ENCODE measurements around the gene CCNT1. TPM values are rescaled to one million over a fixed set of nuclear protein-coding genes. Genes with fewer than 3 reads are reported as not detected.

CCNT1 gene
- total and polyA plus RNA-seq, 2 of the 13 experiments (the other 11 are each of a cell fraction or from before 2014, with no cell fraction given) = 18.0 to 28.2 TPM

DNA sequence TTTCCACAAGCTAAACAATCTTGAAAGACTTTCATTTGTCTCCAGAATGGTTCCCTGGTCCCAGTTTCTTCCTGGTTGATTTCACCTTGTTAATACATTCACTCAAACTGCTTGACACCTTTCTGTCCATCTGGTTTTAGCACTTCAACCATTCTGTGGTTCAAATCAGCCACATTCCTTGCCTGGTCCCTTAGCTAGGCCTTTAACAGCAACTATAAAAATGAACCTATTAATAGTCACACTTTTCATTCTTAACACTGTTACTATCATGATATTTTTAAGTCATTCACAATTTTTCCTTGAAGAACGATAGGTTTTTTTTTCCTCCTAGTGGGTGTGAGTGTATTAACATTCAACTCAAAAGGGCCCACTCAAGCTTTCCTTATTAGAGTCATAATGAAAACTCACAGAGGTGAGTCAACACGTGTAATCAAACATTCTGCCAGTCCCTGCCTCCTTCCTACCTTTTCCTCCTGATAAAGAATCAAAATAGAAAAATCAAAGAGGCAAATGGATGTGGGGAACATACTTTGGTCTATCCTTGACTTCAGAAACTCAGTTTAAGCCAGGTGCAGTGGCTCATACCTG is 34.4 kb upstream of the CCNT1 start:
- Histone ChIP-seq H3K4me1 (ENCODE audit: insufficient read depth, low read length) (0 out of 2 replicates have a peak, but pooled peaks cover 9% of the 10 kb centered on the region), H3K79me2 (ENCODE audit: insufficient read depth, low read length) (no peaks in the 10 kb centered on the region), H3K9me3 (ENCODE audit: low read length) (no peaks in the 10 kb centered on the region), H3K9ac (ENCODE audit: insufficient read depth, low read depth, low read length) (no peak overlapping the region), H3K36me3 (replicated peaks in 1 of 2; ENCODE audit: control insufficient read depth in 1 of 2, insufficient read depth in 2 of 2, low read length in 2 of 2) (no peaks in the 10 kb centered on the region), H4K20me1 (ENCODE audit: insufficient read depth, low read length) (no peaks in the 10 kb centered on the region), H2AFZ (ENCODE audit: low read length) (no peak overlapping the region), H3K27me3 (ENCODE audit: control insufficient read depth in 1 of 2, insufficient read depth in 2 of 2, low read length in 2 of 2) (peaks cover 0 to 5% of the 10 kb centered on the region in 2 experiments; a peak in 2 of 5 replicates), H3K27ac (ENCODE audit: extremely low read length, insufficient read depth, low read length) (no peak overlapping the region), H3K4me3 (replicated peaks in 1 of 3; ENCODE audit: insufficient read depth in 1 of 3, low read depth in 2 of 3, low read length in 3 of 3) (no peak overlapping the region), H3K4me2 (ENCODE audit: low read depth, low read length) (no peak overlapping the region)
- no peak for DNase-seq (ENCODE audit: low spot score)
- ChIA-PET POLR2A (no interaction called here), CTCF (ENCODE audit: low intra/inter-chr PET ratio, low total read pairs) (no interaction called here)
- in situ Hi-C loops (cut with HindIII; ENCODE audit: extremely low pct_ligation_motif_present, low pct_unique_long_range_greater_than_20kb) = loop anchor here (5.0 kb wide), 1 partner anchor 46 kb away; no protein-coding TSS in a partner anchor
- WGBS (ENCODE audit: low lambda C conversion rate) = 2% methylated on average over 2 of the region's 2 CpGs
- ATAC-seq = no peak
- TF ChIP-seq ZBTB33 (CRISPR knock-in tag; IDR thresholded peaks at IDR 0.05) (no peak), ZNF362 (CRISPR knock-in tag; IDR thresholded peaks at IDR 0.05; ENCODE audit: borderline replicate concordance) (no peak), AHR (CRISPR knock-in tag; IDR thresholded peaks at IDR 0.05) (no peak), NAIF1 (CRISPR knock-in tag; IDR thresholded peaks at IDR 0.05; ENCODE audit: borderline replicate concordance) (no peak), ZBTB4 (CRISPR knock-in tag; IDR thresholded peaks at IDR 0.05; ENCODE audit: borderline replicate concordance) (no peak), POLR2G (IDR thresholded peaks at IDR 0.05; ENCODE audit: low read depth, low read length) (no peak), ZNF776 (CRISPR knock-in tag; IDR thresholded peaks at IDR 0.05) (no peak), TARDBP (CRISPR knock-in tag; IDR thresholded peaks at IDR 0.05) (no peak), ZMAT3 (CRISPR knock-in tag; conservative IDR thresholded peaks at IDR 0.05) (no peak), ZSCAN12 (CRISPR knock-in tag; IDR thresholded peaks at IDR 0.05) (no peak)
- TF ChIP-seq, protein P1, sequence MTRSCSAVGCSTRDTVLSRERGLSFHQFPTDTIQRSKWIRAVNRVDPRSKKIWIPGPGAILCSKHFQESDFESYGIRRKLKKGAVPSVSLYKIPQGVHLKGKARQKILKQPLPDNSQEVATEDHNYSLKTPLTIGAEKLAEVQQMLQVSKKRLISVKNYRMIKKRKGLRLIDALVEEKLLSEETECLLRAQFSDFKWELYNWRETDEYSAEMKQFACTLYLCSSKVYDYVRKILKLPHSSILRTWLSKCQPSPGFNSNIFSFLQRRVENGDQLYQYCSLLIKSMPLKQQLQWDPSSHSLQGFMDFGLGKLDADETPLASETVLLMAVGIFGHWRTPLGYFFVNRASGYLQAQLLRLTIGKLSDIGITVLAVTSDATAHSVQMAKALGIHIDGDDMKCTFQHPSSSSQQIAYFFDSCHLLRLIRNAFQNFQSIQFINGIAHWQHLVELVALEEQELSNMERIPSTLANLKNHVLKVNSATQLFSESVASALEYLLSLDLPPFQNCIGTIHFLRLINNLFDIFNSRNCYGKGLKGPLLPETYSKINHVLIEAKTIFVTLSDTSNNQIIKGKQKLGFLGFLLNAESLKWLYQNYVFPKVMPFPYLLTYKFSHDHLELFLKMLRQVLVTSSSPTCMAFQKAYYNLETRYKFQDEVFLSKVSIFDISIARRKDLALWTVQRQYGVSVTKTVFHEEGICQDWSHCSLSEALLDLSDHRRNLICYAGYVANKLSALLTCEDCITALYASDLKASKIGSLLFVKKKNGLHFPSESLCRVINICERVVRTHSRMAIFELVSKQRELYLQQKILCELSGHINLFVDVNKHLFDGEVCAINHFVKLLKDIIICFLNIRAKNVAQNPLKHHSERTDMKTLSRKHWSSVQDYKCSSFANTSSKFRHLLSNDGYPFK (CRISPR knock-in tag; IDR thresholded peaks at IDR 0.05; ENCODE audit: borderline replicate concordance) = no peak
- intact Hi-C loops (cut with micrococcal nuclease; ENCODE audit: unreplicated experiment) = no loop called here
- BruUV-seq (replicated peaks) = no TSS peak
- no peak for FAIRE-seq
